Tibial nerve (tissue), 4 donors: Measurements from ENCODE around the gene KIF6. TPM values are rescaled to one million over a fixed set of nuclear protein-coding genes. Genes with fewer than 3 reads are reported as not detected.

Source experiments
- DNase-seq, 2 donors: peaks; one replicate each; pipeline ENCODE4 v3.0.0-alpha.2; 2019; ENCODE audit warnings: low spot score in 2 of 2
- H3K27ac ChIP-seq, 4 donors: fragments of 200-600 bp; sonication (generic) in 3 of 4; one replicate each; pipeline ENCODE4 v1.5.1; 2017 to 2019; ENCODE audit warnings: mild to moderate bottlenecking in 1 of 4
- H3K27me3 ChIP-seq, 2 donors: fragments of 200-600 bp; sonication (generic) in 1 of 2; one replicate each; pipeline versions ENCODE4 v1.5.1 to v1.6.0; 2017 to 2019
- H3K36me3 ChIP-seq, 3 donors: fragments of 200-600 bp; sonication (generic); one replicate each; pipeline ENCODE4 v1.5.1; 2018 to 2019
- H3K4me1 ChIP-seq, 4 donors: fragments of 200-600 bp; sonication (generic) in 3 of 4; one replicate each; pipeline ENCODE4 v1.5.1; 2017 to 2019
- H3K4me3 ChIP-seq, 4 donors: fragments of 200-600 bp; sonication (generic) in 3 of 4; one replicate each; pipeline ENCODE4 v1.5.1; 2017 to 2019; ENCODE audit warnings: mild to moderate bottlenecking in 1 of 4, moderate library complexity in 1 of 4
- H3K9me3 ChIP-seq, 4 donors: fragments of 200-600 bp; sonication (generic) in 3 of 4; one replicate each; pipeline ENCODE4 v1.5.1; 2017 to 2019
- CTCF ChIP-seq, 5 experiments: fragments of 200-600 bp in 3 of 5; fragments of 450-650 bp in 2 of 5; sonication (generic) in 3 of 5; IDR thresholded peaks; one replicate each; pipeline ENCODE4 v1.5.1; 2016 to 2019; ENCODE audit warnings: antibody characterized with exemption in 5 of 5, mild to moderate bottlenecking in 3 of 5, moderate library complexity in 2 of 5
- EP300 ChIP-seq, 2 donors: sonication (generic); formaldehyde crosslinking; IDR thresholded peaks; one replicate each; pipeline ENCODE4 v1.6.1; 2017; ENCODE audit warnings: antibody characterized with exemption in 2 of 2, mild to moderate bottlenecking in 1 of 2
- POLR2A ChIP-seq, 2 donors: fragments of 450-650 bp; IDR thresholded peaks; one replicate each; pipeline ENCODE4 v1.6.1; 2017; ENCODE audit warnings: antibody characterized with exemption in 2 of 2, mild to moderate bottlenecking in 2 of 2, moderate library complexity in 2 of 2
- WGBS, 2 donors: methylation state at CpG; one replicate each; pipeline ENCODE4 v1.1.5; 2018; 5-methylcytosine and 5-hydroxymethylcytosine counted together
- total RNA-seq, 4 donors: library from RNA; depleted of rRNA; stranded (reverse); fragments of >200 nt; gene quantifications; one replicate each; pipeline ENCODE4 v1.1.0, GENCODE V29; 2016

The KIF6 gene
- total RNA-seq, 4 donors from 2014 or later: 0.22 to 0.59 TPM; not detected in 2

GRCh38 chr6:39362487-39362865 is 362.7 kb downstream of the KIF6 start:
- Histone ChIP-seq H3K9me3 (no peaks in the 10 kb centered on the region), H3K4me1 (peaks cover 0 to 10% (median 0%) of the 10 kb centered on the region in 4 donors), H3K27me3 (no peaks in the 10 kb centered on the region), H3K36me3 (no peaks in the 10 kb centered on the region), H3K27ac (no peak overlapping the region), H3K4me3 (no peak overlapping the region)
- TF ChIP-seq EP300 (IDR thresholded peaks at IDR 0.05) (no peak), POLR2A (IDR thresholded peaks at IDR 0.05) (no peak), CTCF (IDR thresholded peaks at IDR 0.05) (no peak)
- DNase-seq: no peak
- 30 to 43% methylated on average over 3 of the region's 3 CpGs for WGBS, 2 donors

GRCh38 chr6:39361657-39362486 is 363.3 kb downstream of the KIF6 start:
- Histone ChIP-seq H3K27ac (no peak overlapping the region), H3K9me3 (no peaks in the 10 kb centered on the region)

GRCh38 chr6:39360378-39360777 is 364.8 kb downstream of the KIF6 start:
- Histone ChIP-seq H3K9me3 (no peaks in the 10 kb centered on the region), H3K27me3 (no peaks in the 10 kb centered on the region), H3K36me3 (no peaks in the 10 kb centered on the region), H3K4me1 (peaks cover 0 to 10% (median 0%) of the 10 kb centered on the region in 4 donors), H3K27ac (no peak overlapping the region), H3K4me3 (no peak overlapping the region)
- no peak for TF ChIP-seq CTCF (IDR thresholded peaks at IDR 0.05)
- TF ChIP-seq POLR2A (IDR thresholded peaks at IDR 0.05): no peak
- TF ChIP-seq EP300 (IDR thresholded peaks at IDR 0.05): no peak
- DNase-seq: no peak
- WGBS, 2 donors: 80 to 85% methylated on average over 9 of the region's 9 CpGs

More at GRCh38 chr6:39361657-39362486, 363.3 kb downstream of the KIF6 start:
- DNase-seq: peak; percentile 43 to 51
- Histone ChIP-seq H3K4me1 (peaks cover 0 to 10% (median 0%) of the 10 kb centered on the region in 4 donors), H3K36me3 (no peaks in the 10 kb centered on the region), H3K4me3 (no peak overlapping the region), H3K27me3 (no peaks in the 10 kb centered on the region)
- WGBS, 2 donors: 31 to 34% methylated on average over 18 to 21 of the region's 21 CpGs
- no peak for TF ChIP-seq POLR2A (IDR thresholded peaks at IDR 0.05)
- peak; percentile 74 to 85 (median 81) for TF ChIP-seq CTCF (IDR thresholded peaks at IDR 0.05)
- no peak for TF ChIP-seq EP300 (IDR thresholded peaks at IDR 0.05)

GRCh38 chr6:39357998-39358686 is 367.1 kb downstream of the KIF6 start:
- Histone ChIP-seq H3K4me3 (no peak overlapping the region), H3K36me3 (no peaks in the 10 kb centered on the region), H3K27me3 (no peaks in the 10 kb centered on the region), H3K9me3 (no peaks in the 10 kb centered on the region), H3K4me1 (peaks cover 0 to 10% (median 0%) of the 10 kb centered on the region in 4 donors), H3K27ac (no peak overlapping the region)
- DNase-seq: no peak
- WGBS, 2 donors: 58 to 61% methylated on average over 7 of the region's 7 CpGs
- TF ChIP-seq EP300 (IDR thresholded peaks at IDR 0.05) (no peak), POLR2A (IDR thresholded peaks at IDR 0.05) (no peak), CTCF (IDR thresholded peaks at IDR 0.05) (no peak)
